ENCODE results near the gene TP53BP1. TPM values are rescaled to one million over a fixed set of nuclear protein-coding genes. Genes with fewer than 3 reads are reported as not detected.
A peak's percentile ranks its signal among the peaks of the same experiment; 100 is the strongest.
"Not testable (repeated sequence)": the region's sequence is repeated elsewhere in the genome, so short reads cannot be mapped to it uniquely, and the experiment has no call there.

The TP53BP1 gene
- total and polyA plus RNA-seq, 11 donors, result 7.4 to 34.4 (median 27.4) TPM

DNA sequence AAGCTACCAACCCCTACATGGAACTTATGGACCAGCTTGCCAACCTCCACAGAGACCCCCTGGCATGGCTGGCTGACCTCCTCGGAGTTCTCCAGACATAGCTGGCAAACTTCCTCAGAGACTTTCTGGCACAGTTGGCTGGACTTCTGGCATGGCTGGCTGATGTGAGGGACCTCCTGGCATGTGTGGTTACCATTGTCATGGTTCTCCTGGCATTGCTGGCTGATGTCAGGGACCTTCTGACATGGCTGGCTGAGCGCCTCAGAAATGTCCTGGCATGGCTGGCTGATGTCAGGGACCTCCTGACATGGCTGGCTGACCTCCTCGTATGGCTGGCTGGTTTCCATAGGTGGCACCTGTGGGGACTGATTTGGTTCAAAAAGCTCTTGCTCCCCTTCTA is 41.9 kb upstream of the TP53BP1 start:
- peaks cover 0 to 8% (median 2%) of the 10 kb centered on the region in 12 donors for H3K4me1 ChIP-seq
- no peak overlapping the region for H3K4me3 ChIP-seq
- H3K27ac ChIP-seq, result no peak overlapping the region
- H3K27me3 ChIP-seq, result no peaks in the 10 kb centered on the region
- intact Hi-C loops (cut with DNase I), result no loop called here
- DNase-seq (no peak), ATAC-seq (no peak)
- no peaks in the 10 kb centered on the region for H3K9me3 ChIP-seq
- TF ChIP-seq, protein P1, sequence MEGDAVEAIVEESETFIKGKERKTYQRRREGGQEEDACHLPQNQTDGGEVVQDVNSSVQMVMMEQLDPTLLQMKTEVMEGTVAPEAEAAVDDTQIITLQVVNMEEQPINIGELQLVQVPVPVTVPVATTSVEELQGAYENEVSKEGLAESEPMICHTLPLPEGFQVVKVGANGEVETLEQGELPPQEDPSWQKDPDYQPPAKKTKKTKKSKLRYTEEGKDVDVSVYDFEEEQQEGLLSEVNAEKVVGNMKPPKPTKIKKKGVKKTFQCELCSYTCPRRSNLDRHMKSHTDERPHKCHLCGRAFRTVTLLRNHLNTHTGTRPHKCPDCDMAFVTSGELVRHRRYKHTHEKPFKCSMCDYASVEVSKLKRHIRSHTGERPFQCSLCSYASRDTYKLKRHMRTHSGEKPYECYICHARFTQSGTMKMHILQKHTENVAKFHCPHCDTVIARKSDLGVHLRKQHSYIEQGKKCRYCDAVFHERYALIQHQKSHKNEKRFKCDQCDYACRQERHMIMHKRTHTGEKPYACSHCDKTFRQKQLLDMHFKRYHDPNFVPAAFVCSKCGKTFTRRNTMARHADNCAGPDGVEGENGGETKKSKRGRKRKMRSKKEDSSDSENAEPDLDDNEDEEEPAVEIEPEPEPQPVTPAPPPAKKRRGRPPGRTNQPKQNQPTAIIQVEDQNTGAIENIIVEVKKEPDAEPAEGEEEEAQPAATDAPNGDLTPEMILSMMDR (IDR thresholded peaks at IDR 0.05), result no peak
- TF ChIP-seq POLR2A (IDR thresholded peaks at IDR 0.05), result no peak
- 74 to 92% (median 86%) methylated on average over 2 to 3 of the region's 3 CpGs for WGBS, 4 donors
- H3K36me3 ChIP-seq, result peaks cover 0 to 32% (median 12%) of the 10 kb centered on the region in 9 donors

DNA sequence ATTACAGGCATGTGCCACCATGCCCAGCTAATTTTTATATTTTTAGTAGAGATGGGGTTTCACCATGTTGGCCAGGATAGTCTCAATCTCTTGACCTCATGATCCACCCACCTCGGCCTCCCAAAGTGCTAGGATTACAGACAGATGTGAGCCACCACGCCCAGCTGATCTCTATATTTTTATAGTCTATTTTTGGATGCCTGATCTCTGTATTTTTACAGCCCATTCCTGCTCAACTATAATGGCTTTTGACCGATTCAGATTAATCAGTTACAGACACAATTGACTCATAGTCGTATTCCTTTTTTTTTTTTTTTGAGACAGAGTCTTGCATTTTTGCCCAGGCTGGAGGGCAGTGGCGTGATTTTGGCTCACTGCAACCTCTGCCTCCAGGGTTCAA is 39.9 kb upstream of the TP53BP1 start:
- H3K36me3 ChIP-seq, result peaks cover 0 to 30% (median 8%) of the 10 kb centered on the region in 9 donors
- H3K27me3 ChIP-seq; H3K4me1 ChIP-seq; DNase-seq; H3K27ac ChIP-seq; ATAC-seq; H3K4me3 ChIP-seq; intact Hi-C loops (cut with DNase I); H3K9me3 ChIP-seq: not testable (repeated sequence)
- 87 to 93% (median 89%) methylated on average over 5 of the region's 5 CpGs for WGBS, 4 donors

DNA sequence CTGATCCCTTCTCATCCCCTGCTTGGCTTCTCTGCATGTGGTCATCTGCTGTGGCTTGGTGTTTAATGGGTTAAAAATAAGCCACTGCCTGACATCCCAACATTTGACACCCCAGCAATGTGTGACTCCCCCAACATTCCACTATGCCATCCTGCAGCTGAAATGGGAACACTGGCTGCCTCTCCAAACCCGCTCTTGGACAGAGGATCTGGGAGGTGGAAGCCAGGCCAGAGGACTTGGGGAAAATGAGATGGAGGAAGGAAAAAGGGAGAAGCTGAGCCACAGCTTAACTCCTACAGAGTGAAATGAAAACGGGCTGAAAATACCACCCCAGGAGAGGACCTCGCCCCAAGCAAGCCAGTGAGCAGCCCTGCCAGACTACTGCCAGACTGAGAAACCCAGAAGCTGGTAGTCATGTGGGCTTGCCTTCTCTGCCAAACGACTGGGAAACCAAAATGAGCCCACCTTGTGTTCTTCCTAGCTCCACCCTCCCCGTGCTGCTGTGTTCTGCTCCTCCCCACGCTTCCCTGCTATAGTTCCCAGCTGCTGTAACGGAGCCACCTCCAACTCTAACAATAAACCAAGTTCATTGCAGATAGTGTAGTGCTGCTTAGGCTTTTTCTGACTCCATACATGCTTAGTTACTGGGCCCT is 38.2 kb upstream of the TP53BP1 start:
- H3K4me1 ChIP-seq, result peaks cover 0 to 8% (median 2%) of the 10 kb centered on the region in 12 donors
- no peak overlapping the region for H3K27ac ChIP-seq
- DNase-seq (peak in 1 of 5 donors; percentile 9), ATAC-seq (peak in 3 of 4 donors; percentile 17 to 21 (median 20))
- no peak overlapping the region for H3K4me3 ChIP-seq
- H3K27me3 ChIP-seq, result no peaks in the 10 kb centered on the region
- 29 to 40% (median 34%) methylated on average over 7 of the region's 7 CpGs for WGBS, 4 donors
- H3K36me3 ChIP-seq, result peaks cover 0 to 34% (median 8%) of the 10 kb centered on the region in 9 donors
- TF ChIP-seq, protein P1 (IDR thresholded peaks at IDR 0.05), result no peak
- intact Hi-C loops (cut with DNase I), result no loop called here
- no peaks in the 10 kb centered on the region for H3K9me3 ChIP-seq

DNA sequence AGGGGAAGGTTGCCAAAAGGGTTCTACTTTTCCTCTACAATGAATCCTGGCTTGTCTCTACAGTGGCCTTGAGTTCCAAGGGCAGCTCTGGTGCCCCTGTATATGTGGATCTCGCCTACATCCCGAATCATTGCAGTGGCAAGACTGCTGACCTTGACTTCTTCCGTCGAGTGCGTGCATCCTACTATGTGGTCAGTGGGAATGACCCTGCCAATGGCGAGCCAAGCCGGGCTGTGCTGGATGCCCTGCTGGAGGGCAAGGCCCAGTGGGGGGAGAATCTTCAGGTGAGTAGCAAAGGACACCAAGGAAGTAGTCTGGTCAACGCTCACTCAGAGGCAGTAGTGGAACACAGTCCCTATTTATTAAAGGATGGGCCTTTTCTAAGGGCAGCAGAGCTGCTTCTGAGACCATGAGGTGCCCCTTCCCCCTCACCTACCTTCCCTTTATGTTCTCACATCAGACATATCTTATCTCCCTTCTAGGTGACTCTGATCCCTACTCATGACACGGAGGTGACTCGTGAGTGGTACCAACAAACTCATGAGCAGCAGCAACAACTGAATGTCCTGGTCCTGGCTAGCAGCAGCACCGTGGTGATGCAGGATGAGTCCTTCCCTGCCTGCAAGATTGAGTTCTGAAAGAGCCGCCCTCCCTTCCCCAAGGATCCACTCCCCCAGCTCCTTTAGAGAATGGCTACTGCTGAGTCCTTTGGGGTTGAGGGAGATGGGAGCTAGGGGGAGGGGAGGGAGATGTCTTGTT is 36.8 kb upstream of the TP53BP1 start:
- 83 to 90% (median 86%) methylated on average over 12 of the region's 12 CpGs for WGBS, 4 donors
- H3K27ac ChIP-seq, result no peak overlapping the region
- no peak for DNase-seq
- TF ChIP-seq, protein P1 (IDR thresholded peaks at IDR 0.05), result no peak
- no peak for TF ChIP-seq POLR2A (IDR thresholded peaks at IDR 0.05)
- H3K36me3 ChIP-seq, result peaks cover 0 to 39% (median 11%) of the 10 kb centered on the region in 9 donors
- intact Hi-C loops (cut with DNase I), result loop anchor here in 1 of 10 donors (10.0 kb wide), 1 partner anchor 55 kb away; no protein-coding TSS in a partner anchor
- H3K4me1 ChIP-seq, result peaks cover 0 to 8% (median 2%) of the 10 kb centered on the region in 12 donors
- ATAC-seq, result no peak
- no peaks in the 10 kb centered on the region for H3K27me3 ChIP-seq
- no peak overlapping the region for H3K4me3 ChIP-seq
- H3K9me3 ChIP-seq, result no peaks in the 10 kb centered on the region

Data from heart left ventricle (tissue), 16 donors.